SK-N-SH (cell line): Measurements from ENCODE around the gene KSR2. TPM values are rescaled to one million over a fixed set of nuclear protein-coding genes. Genes with fewer than 3 reads are reported as not detected.

Source experiments
- CTCF ChIA-PET: fragments of 300-600, 350-600 bp; formaldehyde crosslinking; extraction: SDS; loops from one replicate; lab custom pipeline; 2021; lab: Yijun Ruan, JAX
- POLR2A ChIA-PET: fragments of 350-600 bp; sonication (Branson Sonifier 250); formaldehyde crosslinking; extraction: SDS; loops from one replicate; lab custom pipeline; 2020; ENCODE audit warnings: antibody characterized with exemption, inconsistent platforms; lab: Yijun Ruan, JAX
- DNase-seq: peaks from one replicate; pipeline ENCODE4 v3.0.0; 2012
- H2AFZ ChIP-seq: fragments of 200-600 bp; sonication (generic); 2 replicates; pipeline ENCODE4 v1.8.1; 2016; ENCODE audit warnings: antibody characterized with exemption, mild to moderate bottlenecking, low read depth
- H3F3A ChIP-seq: fragments of 200-600 bp; sonication (generic); replicated peaks from 2 replicates; pipeline ENCODE3; 2016; ENCODE audit warnings: antibody characterized with exemption, mild to moderate bottlenecking; ENCODE audit not compliant: insufficient read depth
- H3K27ac ChIP-seq, 2 experiments: fragments of 200-500 bp in 1 of 2; fragments of 200-600 bp in 1 of 2; sonication (Bioruptor generic) in 1 of 2; sonication (generic), shearing (Covaris generic) in 1 of 2; 2 replicates each; pipeline versions ENCODE4 v1.5.1 to v1.6.1; 2014 to 2016; ENCODE audit warnings: low read depth in 2 of 2, inconsistent platforms in 1 of 2, low read length in 1 of 2, mild to moderate bottlenecking in 1 of 2, mixed read lengths in 1 of 2
- H3K27me3 ChIP-seq: fragments of 200-600 bp; sonication (generic), shearing (Covaris generic); 2 replicates; pipeline ENCODE4 v1.6.1; 2016; ENCODE audit warnings: mixed run types; ENCODE audit not compliant: insufficient read depth
- H3K36me3 ChIP-seq, 2 experiments: fragments of 200-500 bp in 1 of 2; fragments of 200-600 bp in 1 of 2; sonication (Bioruptor generic) in 1 of 2; sonication (generic) in 1 of 2; replicated peaks in 1 of 2; 2 replicates each; pipeline versions ENCODE3 to v1.5.1; 2014 to 2016; ENCODE audit warnings: low read length in 1 of 2, mild to moderate bottlenecking in 1 of 2; ENCODE audit not compliant: insufficient read depth in 2 of 2, control insufficient read depth in 1 of 2
- H3K4me1 ChIP-seq, 2 experiments: fragments of 200-500 bp in 1 of 2; fragments of 200-600 bp in 1 of 2; sonication (Bioruptor generic) in 1 of 2; sonication (generic), shearing (Covaris generic) in 1 of 2; 2 replicates each; pipeline versions ENCODE4 v1.5.1 to v1.6.1; 2014 to 2016; ENCODE audit warnings: low read depth in 1 of 2, low read length in 1 of 2, mixed run types in 1 of 2; ENCODE audit not compliant: insufficient read depth in 2 of 2, control insufficient read depth in 1 of 2
- H3K4me2 ChIP-seq: fragments of 200-600 bp; sonication (generic), shearing (Covaris generic); 2 replicates; pipeline ENCODE4 v1.6.1; 2017; ENCODE audit warnings: mixed run types
- H3K4me3 ChIP-seq, 2 experiments: fragments of 200-500 bp in 1 of 2; fragments of 200-600 bp in 1 of 2; sonication (Bioruptor generic) in 1 of 2; sonication (generic), shearing (Covaris generic) in 1 of 2; 2 replicates each; pipeline versions ENCODE4 v1.5.1 to v1.8.1; 2014 to 2016; ENCODE audit warnings: low read depth in 2 of 2, inconsistent platforms in 1 of 2, low read length in 1 of 2, mild to moderate bottlenecking in 1 of 2, mixed read lengths in 1 of 2, moderate library complexity in 1 of 2
- H3K79me2 ChIP-seq: fragments of 200-600 bp; sonication (generic); 2 replicates; pipeline ENCODE4 v1.8.1; 2017; ENCODE audit warnings: mild to moderate bottlenecking; ENCODE audit not compliant: insufficient read depth
- H3K9ac ChIP-seq: fragments of 200-600 bp; sonication (generic); 2 replicates; pipeline ENCODE4 v1.6.1; 2017; ENCODE audit warnings: mixed run types
- H3K9me2 ChIP-seq: fragments of 200-600 bp; sonication (generic); 2 replicates; pipeline ENCODE4 v1.6.1; 2017; ENCODE audit warnings: mixed run types
- H3K9me3 ChIP-seq: fragments of 200-600 bp; sonication (generic); 2 replicates; pipeline ENCODE4 v1.6.1; 2017; ENCODE audit warnings: mixed run types, mild to moderate bottlenecking, moderate library complexity
- H4K20me1 ChIP-seq: fragments of 200-600 bp; sonication (generic); 2 replicates; pipeline ENCODE4 v1.6.1; 2017; ENCODE audit warnings: mild to moderate bottlenecking, mixed run types; ENCODE audit not compliant: insufficient read depth
- CHD2 ChIP-seq: fragments of 150-350 bp; IDR thresholded peaks from 2 replicates; pipeline ENCODE4 v1.6.1; 2018; ENCODE audit warnings: low read length; ENCODE audit not compliant: partially characterized antibody
- CTCF ChIP-seq: fragments of 200-600 bp; sonication (generic); IDR thresholded peaks from 2 replicates; pipeline ENCODE4 v1.6.1; 2017; ENCODE audit warnings: antibody characterized with exemption, mild to moderate bottlenecking, moderate library complexity
- EZH2phosphoT487 ChIP-seq: fragments of 200-600 bp; sonication (generic); IDR thresholded peaks from 2 replicates; pipeline ENCODE4 v1.6.1; 2017; ENCODE audit warnings: low read depth, mixed run types, mild to moderate bottlenecking, antibody characterized with exemption, moderate library complexity, borderline replicate concordance
- FOSL2 ChIP-seq: IDR thresholded peaks from 2 replicates; pipeline ENCODE4 v1.4.0; 2012; ENCODE audit warnings: low read depth, mild to moderate bottlenecking, moderate library complexity, borderline replicate concordance
- FOXM1 ChIP-seq: IDR thresholded peaks from 2 replicates; pipeline ENCODE4 v1.4.0; 2012; ENCODE audit warnings: low read depth, mild to moderate bottlenecking
- RAD21 ChIP-seq: IDR thresholded peaks from 2 replicates; pipeline ENCODE4 v1.6.1; 2012; ENCODE audit warnings: mild to moderate bottlenecking, low read length
- RCOR1 ChIP-seq: fragments of 150-350 bp; IDR thresholded peaks from 2 replicates; pipeline ENCODE4 v1.6.1; 2017; ENCODE audit warnings: antibody characterized with exemption, low read length
- RXRA ChIP-seq: IDR thresholded peaks from 2 replicates; pipeline ENCODE4 v1.4.0; 2012; ENCODE audit warnings: low read depth, mild to moderate bottlenecking, borderline replicate concordance
- TCF12 ChIP-seq: IDR thresholded peaks from 2 replicates; pipeline ENCODE4 v1.4.0; 2012
- USF1 ChIP-seq: IDR thresholded peaks from 2 replicates; pipeline ENCODE4 v1.4.0; 2012; ENCODE audit warnings: low read depth, borderline replicate concordance
- WGBS: methylation state at CpG from one replicate; pipeline ENCODE4 v1.1.6; 2017; ENCODE audit warnings: low lambda C conversion rate; 5-methylcytosine and 5-hydroxymethylcytosine counted together
- polyA plus RNA-seq, 3 experiments: library from polyadenylated mRNA; depleted of rRNA; stranded (reverse); fragments of >200 nt; gene quantifications; 2 replicates each; pipeline ENCODE4 v1.2.3, GENCODE V29; 2012

KSR2 gene
- polyA plus RNA-seq, 1 of the 3 experiments (the other 2 are of a cell fraction): 0.12 TPM

GRCh38 chr12:117900561-117900960, 68.2 kb downstream of the KSR2 start (continued):
- TF ChIP-seq CHD2: no peak

DNA sequence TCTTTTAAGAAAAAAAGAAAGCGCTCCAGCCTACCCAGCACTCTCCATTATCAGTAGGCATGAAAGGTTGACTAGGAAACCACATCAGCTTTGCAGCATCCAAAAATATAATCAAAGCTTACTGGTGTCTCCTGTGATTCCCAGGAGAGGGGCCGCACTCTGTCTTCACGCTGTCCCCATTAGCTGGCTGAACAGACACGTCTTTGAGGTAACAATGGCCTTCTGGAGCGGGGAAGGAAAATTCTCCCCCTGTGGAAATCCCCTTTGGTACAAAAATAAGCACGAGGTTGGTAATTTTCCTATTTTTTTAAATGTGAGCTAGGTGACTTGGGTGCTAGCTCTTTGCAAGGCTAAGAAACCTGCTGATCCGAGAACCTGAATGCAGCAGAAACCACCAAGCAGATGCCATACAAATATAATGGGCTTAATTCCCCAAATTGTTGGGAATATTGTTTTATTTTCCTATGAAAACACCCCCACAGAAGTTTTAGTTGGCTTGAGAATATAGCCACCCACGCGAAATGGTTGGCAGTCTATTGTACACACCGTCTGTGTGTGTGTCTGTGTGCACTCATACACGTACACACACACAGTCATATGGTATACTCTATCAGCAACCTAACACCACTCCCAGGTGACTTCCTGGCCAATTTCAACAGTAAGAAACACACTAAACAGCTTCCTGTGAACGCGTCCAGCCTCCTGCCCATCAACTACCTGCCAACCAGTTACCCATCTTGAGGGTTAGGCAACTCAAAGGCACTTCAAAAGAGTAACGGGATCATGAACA, 71.2 kb downstream of the KSR2 start:
- H3K79me2 ChIP-seq: no peaks in the 10 kb centered on the region
- no peak overlapping the region for H3K9ac ChIP-seq
- no peak overlapping the region for H3K27ac ChIP-seq
- TF ChIP-seq TCF12 (no peak), CTCF (no peak), RXRA (no peak), EZH2phosphoT487 (no peak), RCOR1 (no peak), FOSL2 (no peak), RAD21 (no peak), FOXM1 (no peak)
- H3K4me3 ChIP-seq: no peak overlapping the region
- no peak overlapping the region for H3K4me2 ChIP-seq
- H4K20me1 ChIP-seq: no peaks in the 10 kb centered on the region
- no peaks in the 10 kb centered on the region for H3F3A ChIP-seq
- DNase-seq: no peak
- CTCF ChIA-PET: interaction anchor here (0.6 kb wide), 1 partner anchor 724 kb away, joined by 3 read pairs; no protein-coding TSS in a partner anchor
- no peaks in the 10 kb centered on the region for H3K9me3 ChIP-seq
- H3K9me2 ChIP-seq: no peaks in the 10 kb centered on the region
- no peaks in the 10 kb centered on the region for H3K4me1 ChIP-seq
- no peaks in the 10 kb centered on the region for H3K27me3 ChIP-seq
- H2AFZ ChIP-seq: no peak overlapping the region
- POLR2A ChIA-PET: no interaction called here
- WGBS: 59% methylated on average over 14 of the region's 14 CpGs
- H3K36me3 ChIP-seq: no peaks in the 10 kb centered on the region

GRCh38 chr12:117896009-117896408, 72.8 kb downstream of the KSR2 start:
- no peaks in the 10 kb centered on the region for H3K9me3 ChIP-seq
- CTCF ChIA-PET: no interaction called here
- H3K4me3 ChIP-seq: no peak overlapping the region
- WGBS: 88% methylated on average over 1 of the region's 1 CpG
- POLR2A ChIA-PET: no interaction called here
- H4K20me1 ChIP-seq: no peaks in the 10 kb centered on the region
- DNase-seq: no peak
- no peak overlapping the region for H2AFZ ChIP-seq
- no peak overlapping the region for H3K9ac ChIP-seq
- TF ChIP-seq USF1: no peak
- H3K4me2 ChIP-seq: no peak overlapping the region
- H3K27me3 ChIP-seq: no peaks in the 10 kb centered on the region
- no peaks in the 10 kb centered on the region for H3K9me2 ChIP-seq
- no peaks in the 10 kb centered on the region for H3K36me3 ChIP-seq
- no peaks in the 10 kb centered on the region for H3F3A ChIP-seq
- no peaks in the 10 kb centered on the region for H3K79me2 ChIP-seq
- H3K4me1 ChIP-seq: no peaks in the 10 kb centered on the region
- H3K27ac ChIP-seq: no peak overlapping the region
